GM21717 (cell line): ENCODE measurements around the gene GPR25.

Experiments
- ATAC-seq: cut with Tn5 transposase; IDR thresholded peaks from one replicate; pipeline ENCODE4 v1.9.1; 2021; ENCODE audit warnings: mild to moderate bottlenecking, moderate library complexity; ENCODE audit not compliant: unreplicated experiment

Gene GPR25, protein sequence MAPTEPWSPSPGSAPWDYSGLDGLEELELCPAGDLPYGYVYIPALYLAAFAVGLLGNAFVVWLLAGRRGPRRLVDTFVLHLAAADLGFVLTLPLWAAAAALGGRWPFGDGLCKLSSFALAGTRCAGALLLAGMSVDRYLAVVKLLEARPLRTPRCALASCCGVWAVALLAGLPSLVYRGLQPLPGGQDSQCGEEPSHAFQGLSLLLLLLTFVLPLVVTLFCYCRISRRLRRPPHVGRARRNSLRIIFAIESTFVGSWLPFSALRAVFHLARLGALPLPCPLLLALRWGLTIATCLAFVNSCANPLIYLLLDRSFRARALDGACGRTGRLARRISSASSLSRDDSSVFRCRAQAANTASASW

DNA sequence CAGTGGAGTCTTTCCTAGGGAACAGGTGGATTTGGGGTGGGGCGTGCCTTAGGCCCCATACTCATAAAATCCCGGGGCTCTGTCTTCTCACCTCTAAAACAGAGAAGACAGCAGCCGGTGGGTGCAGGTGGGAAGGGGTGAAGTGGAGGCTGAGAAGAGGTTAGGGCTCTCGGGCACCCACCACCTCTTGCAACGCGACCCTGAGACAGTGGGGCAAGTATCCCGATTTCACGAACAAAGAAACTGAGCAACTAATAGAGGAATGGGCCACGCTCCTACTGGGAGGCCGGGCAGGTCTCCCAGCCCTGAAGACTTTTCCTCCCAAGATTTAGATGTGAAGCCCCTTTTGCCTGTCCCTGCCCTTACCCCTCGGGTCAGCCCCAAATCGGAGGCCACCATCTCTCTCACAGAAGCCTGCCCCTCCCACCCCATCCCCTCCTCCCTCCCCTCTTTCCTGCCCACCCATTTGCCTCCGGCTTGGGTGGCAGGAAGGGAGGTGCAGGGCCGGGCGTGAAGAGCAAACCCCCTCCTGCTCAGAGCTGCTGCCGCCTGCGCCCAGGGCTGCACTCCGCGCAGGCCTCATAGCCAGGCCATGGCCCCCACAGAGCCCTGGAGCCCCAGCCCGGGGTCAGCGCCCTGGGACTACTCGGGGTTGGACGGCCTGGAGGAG, at the start of gene GPR25:
TSS of gene GPR25 (plus strand) at position 536 of the 670 bp plus-strand sequence. CDS start at position 593, 57 bp downstream.
- ATAC-seq, result no peak

DNA sequence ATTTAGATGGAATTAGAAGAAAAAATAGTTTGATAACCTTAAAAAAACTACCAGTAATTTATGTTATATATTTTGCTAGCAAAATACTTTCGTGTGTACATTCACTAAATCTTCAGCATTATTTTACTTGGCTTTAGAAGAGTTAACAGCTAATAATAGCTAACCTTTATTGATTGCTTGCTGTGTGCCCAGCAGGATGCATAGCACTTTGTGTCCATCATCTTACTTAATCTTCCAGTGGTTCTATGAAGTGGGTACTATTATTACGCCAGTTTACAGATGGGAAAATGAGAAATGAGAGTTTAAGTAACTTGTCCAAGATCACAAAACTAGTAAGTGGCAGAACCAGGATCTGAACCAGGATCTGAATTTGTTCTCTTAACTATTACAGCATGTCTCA, 41.7 kb upstream of the GPR25 start:
- ATAC-seq, result no peak

DNA sequence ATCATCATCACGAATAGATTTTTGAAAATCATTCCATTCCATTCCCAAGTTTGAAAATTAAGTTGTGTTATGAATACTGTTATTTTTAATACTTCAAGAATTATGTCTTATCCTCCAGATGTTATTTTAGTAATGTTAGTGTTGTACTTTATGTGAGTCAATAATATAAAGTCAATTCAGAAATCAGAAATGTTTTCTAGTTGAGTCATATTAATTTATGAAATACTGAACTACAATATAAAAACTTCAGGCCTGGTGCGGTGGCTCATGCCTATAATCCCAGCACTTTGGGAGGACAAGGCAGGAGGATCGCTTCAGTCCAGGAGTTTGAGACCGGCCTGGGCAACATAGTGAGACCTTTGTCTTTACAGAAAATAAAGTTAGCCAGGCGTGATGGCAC, 38.4 kb upstream of the GPR25 start:
- no peak for ATAC-seq

DNA sequence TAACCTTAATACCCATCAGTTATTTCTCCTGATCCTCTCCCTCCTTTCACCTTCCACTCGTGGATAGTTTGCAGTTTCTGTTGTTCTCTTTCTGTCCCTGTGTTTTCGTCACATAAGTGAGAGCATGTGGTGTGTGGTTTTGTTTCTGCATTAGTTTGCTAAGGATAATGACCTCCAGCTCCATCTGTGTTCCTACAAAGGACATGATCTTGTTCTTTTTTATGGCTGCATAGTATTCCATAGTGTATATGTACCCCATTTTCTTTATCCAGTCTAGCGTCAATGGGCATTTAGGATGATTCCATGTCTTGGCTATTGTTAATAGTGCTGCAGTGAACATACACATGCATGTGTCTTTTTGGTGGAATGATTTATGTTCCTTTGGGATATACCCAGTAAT, 36.6 kb upstream of the GPR25 start:
- ATAC-seq, result no peak

DNA sequence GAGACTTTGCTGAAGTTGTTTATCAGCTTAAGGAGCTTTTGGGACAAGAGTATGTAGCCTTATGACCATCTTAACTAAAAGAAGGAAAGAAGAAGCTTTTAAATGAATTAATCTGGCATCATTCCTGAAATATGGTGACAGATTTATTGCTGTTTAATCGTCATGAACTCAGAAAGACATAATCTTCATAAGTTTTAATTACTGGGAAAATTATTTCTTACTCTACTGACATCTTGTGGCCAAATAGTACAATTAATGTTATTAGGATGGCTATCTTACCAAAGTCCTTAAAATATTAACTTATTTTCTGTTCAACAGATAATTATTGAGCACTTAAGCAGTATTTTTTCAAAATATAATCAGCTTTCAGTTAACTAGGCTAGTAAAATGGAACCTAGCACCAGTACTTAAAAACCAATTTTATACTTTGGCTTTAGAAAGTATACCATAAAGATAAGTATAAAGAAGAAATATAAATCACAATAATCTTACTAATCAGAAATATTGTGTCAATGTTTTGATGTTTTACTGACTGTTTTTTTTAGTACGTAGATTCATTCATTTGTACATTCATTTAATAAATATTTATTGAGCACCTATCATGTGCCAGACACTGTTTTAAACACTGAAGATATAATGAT, 34.7 kb upstream of the GPR25 start:
- ATAC-seq, result no peak

DNA sequence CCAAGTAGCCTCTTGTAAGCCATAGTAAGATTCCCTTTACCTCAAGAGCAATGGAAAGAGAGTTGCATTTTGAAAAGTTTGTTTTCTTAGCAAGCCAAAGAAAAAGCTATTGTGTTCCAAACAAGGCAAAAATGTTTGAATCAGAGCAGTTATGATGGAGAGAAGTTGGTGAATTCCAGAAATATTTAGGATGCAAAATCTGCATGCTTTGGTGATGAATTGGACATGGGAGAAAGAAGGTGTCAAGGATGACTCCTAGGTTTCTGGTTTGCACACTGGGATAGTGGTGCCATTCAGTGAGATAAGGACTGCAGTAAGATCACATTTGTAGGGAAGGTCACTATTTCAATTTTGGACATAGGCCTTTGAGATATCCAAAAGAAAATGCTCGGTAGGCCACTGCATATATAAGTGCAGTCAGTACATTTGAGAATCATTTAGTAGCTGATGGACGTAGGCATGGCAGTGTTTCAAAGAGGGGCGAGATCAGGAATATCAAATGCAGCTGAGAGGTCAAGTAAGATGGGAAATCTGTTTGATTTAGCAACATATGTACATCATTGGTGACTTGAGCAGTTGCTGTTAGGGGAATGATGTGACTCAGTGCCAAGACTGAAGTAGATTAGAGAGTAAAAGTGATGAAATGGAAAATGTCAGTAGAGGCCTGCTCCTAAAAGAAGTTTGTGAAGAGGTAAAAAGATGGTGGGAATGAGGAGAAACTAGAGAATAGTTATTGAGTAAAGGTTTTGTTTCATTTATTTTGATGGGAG, 33.9 kb upstream of the GPR25 start:
- ATAC-seq, result no peak

DNA sequence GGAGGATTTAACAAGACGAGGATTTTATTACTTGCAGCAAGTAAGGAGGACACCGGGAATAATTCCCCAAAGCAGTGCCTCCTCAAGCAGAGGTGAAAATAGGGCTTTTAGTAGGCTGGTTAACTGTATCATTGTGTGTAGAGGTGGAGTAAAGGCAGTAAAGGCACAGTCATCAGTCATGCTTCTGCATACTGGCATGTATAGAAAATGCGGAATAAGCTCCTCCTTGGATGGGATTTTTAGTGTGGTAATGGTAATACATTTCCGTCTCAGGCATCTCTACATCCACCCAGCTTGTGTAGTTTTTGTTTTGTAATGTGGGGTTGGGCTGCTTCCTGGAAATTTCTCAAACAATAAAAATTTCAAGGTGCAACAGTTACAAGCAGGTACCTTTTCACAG, 27.4 kb upstream of the GPR25 start:
- no peak for ATAC-seq

DNA sequence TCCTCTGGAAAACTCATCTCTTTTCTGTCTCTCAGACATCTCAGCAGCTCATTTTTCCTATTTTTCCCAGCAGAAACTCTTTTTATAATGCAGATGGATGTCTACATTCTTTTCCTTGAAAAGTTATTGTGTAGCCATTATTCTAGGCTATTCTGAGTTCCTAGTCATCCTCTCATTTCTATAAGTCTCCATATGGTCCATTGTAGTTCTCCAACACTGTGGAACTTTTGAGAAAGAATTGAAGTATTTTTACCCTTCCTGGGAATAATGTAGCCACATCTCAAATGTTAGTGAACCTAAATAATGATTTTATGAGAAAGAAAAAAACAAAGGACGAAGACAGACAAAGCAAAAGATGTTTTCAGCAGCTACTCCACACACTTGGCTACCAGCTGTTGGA, 26.4 kb upstream of the GPR25 start:
- ATAC-seq, result no peak

DNA sequence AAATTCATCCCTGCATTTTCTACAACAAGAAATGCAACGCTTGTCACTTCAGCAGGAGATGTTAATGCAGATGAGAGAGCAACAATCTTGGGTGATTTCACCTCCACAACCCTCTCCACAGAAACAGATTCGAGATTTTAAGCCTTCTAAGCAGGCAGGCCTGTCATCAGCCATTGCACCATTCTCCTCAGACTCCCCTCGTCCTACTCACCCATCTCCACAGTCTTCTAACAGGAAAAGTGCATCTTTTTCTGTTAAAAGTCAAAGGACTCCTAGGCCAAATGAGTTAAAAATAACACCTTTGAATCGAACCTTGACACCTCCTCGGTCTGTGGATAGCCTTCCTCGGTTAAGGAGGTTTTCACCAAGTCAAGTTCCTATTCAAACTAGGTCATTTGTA, 23.4 kb upstream of the GPR25 start:
- ATAC-seq, result no peak

DNA sequence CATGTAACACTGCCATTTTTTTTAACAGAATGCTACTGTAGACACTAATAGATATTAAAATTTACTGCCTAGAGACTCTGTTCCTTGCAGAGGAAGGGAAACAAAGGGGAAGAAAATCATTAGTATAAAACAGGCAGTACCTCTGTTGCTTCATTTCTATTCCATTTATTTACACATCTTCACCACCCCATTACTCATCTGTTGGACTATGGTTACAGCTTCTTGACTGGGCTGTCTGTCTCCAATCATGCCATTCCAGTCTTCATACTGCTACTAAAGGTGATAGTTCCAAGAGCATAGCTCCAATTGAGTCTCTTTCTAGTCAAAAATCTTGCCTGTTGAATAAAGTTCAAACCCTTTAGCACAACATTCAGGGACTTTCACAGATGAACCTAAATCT, 22.2 kb upstream of the GPR25 start:
- no peak for ATAC-seq

DNA sequence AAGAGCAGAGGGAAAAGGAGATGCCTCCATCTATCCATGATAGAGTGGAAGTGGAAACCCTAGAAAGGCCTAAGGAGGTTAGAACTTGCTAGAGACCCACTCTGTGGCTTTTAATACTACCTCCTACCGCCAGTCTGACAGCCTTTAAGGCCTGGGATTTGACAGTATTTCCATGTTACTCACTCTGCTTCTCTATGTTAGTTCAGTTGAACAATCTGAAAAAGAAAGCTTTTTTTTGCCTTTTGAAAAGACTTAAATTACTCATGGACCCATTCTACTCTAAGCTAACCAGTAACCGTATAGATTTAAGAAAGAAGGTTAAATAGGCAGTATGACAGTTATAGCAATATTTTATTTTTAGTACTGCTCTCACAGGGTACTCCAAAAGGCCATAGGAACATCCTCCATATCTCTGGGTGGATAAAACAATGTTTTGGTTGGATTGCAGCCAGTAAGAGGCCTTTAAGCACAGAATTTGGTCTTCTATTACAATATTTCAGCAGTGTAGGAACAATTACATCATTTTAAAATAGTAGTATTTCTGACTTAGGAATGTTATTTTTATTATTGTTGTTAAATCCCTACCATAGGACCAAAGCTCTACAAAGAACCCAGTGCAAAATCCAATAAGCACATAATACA, 15.9 kb upstream of the GPR25 start:
- ATAC-seq, result no peak

DNA sequence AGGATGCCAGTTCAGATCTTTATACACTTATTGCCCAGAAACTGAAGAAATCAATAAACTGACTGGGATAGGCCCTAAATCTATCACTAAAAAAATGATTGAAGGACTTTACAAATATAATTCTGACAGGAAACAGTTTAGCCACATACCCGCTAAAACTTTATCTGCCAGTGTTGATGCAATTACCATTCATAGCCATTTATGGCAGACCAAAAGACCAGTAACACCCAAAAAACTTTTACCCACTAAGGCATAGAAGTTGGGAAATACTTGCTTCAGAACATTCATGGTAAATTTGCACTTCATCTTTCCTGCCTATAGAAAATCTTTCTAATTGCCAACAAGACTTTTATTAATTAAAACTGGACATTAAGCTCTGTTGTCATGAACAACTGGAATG, 15.0 kb upstream of the GPR25 start:
- ATAC-seq, result no peak

DNA sequence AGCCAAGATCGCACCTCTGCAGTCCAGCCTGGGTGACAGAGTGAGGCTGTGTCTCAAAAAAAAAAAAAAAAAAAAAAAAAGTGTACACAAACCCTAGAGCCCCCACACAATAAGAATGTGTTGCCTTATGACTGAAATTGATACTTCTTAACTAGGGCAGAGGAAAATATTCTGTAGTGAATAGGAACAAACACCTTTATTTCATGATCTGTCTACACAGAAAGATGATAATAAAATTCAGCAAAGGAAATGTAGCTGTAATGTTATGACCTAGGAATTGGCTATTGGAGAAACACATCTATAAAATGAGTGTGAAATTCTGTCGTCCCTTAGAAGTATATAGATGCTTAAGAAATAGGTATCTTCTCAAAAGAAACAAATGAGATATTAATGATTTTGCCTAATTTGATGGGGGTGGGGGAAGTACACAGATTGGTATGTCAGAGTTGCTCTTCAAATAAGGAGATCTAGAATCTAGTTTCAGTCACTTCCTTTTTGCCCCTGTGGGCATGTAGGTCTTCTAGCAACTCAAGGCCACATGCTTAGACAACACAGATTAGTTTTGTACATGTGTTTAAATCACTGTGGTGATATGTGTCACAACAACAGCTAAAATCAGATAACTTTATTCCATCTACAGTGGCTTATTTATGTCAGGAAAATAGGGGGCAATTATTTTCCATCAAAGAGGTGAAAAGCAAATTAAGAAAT, 10.7 kb upstream of the GPR25 start:
- no peak for ATAC-seq

DNA sequence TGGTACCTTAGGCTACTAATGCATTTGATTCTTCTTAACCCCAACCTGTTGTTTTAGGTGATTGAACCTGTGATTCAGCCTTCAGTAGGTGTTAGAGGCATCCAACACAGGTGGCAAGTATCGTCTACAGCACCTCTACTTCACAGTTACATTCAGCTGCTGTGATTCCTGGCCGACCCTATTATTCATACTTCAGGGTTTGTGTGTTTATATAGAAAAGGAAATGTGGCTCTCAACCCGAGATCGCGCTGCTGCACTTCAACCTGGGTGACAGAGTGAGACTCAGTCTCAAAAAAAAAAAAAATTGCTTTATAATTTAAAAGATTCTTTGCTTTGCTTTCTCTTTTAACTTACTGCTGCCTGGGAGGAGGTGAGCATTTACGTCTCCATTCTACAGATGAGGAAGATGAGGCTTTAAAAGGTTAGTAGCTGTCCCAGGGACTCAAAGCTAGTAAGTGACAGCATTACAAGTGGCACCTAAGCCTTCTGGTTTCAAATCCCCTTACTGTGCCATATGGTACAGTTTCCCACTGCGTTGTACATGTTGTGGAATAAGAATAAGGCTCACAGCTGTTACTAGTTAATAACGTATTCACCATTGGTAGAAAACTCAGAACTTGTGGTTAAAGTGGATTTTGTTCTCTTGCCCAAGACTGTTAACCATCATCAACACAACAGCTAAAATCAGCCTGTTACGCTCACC, 9.9 kb upstream of the GPR25 start:
- ATAC-seq, result no peak

DNA sequence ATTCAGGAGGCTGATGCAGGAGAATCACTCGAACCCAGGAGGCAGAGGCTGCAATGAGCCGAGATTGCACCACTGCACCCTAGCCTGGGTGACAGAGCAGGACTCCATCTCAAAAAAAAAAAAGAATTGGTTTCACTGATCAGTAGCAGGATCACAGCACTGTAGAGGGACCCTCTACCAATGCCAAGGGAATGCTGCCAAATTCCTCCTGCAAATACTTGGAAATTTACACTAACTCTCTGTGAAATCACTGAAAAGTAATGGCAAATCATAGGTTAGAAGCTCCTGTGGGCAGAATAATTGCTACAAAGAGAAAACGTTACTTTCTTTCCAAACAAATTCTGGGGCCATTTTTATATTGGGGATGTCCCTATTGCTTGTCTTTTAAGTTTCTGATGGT, 6.7 kb upstream of the GPR25 start:
- ATAC-seq, result no peak

DNA sequence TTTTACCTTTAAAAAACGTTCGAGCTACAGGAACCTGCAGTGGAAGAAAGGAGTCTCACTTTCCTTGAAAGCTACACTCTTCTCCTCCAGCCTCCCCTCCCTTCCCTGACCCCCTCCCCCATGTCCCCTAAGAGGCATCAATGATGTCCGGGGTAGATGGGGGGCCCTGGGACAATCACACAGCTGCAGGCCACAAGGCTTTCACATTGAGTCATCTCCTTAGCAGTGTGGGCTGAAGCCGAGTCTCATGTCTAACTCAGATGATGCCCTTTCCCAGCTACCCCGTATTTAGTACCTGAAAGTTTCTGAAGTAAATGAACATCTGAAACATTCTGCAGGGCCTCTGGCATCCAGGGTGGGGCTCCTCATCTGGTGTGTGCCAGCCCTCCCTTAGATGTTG, 6.3 kb upstream of the GPR25 start:
- ATAC-seq, result peak; percentile 86

DNA sequence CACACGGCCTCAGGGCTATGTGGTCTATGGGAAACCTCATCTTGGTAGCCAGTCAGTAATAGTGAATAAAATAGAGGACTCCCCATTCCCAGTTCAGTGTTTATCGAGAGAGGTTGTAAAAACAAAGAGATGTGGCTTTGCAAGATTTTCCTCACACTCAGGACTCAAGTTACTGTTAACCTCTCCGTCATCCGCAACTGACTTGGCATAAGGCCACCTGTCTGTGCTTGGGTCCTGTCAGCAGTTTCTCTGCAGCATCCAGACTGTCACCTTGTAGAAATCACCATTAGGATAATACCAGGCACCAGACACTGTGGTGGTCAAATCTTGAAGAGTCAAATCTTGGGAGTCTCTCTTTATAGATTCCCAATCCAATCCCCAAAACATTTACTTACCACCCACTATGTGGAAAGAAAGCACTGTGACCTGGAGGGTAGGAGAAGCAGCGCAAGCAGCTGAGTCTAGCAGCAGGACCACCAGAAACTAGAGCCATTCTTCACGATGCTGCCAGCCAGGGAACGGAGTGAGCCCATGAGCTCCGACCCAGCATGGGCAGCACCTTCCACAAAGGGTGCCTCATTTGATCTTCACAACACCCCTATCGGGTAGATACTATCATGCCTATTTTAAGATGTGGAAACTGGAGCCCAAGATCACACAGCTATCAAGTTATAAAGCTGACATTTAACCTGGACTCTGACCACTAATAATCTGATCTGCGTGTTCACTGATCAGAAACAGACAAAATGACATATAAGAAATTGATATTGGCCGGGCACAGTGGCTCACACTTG, 5.6 kb upstream of the GPR25 start:
- peak; percentile 1 for ATAC-seq

DNA sequence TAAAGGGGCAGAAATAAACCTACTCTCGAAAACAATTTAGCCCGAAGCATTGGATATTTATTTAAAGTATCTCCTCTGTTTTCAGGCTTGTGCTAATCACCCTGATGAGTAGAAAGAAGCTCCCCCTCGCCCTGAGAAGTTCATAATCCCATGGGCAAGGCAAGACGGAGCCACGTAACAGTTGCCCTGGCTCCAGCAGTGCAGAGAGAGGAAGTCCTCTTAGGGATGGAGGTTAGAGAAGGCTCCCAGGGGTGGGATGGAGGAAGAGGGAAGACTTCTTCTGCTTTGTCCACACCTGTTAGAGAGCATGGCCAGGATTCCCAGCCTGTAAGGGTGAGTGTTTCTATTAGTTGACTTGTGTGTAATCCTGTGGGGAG, 3.4 kb upstream of the GPR25 start:
- ATAC-seq, result peak; percentile 0
